Fibroblast of lung (primary cell): ENCODE data around the gene SMC4.

ENCODE experiments used
- CTCF ChIP-seq, 2 donors: IDR thresholded peaks in 1 of 2; conservative IDR thresholded peaks in 1 of 2; 1 replicate in 1 of 2; 2 replicates in 1 of 2; pipeline ENCODE4 v1.5.1; 2011 to 2012; ENCODE audit warnings: low read length in 2 of 2, control low read depth in 1 of 2, inconsistent platforms in 1 of 2, low read depth in 1 of 2, mild to moderate bottlenecking in 1 of 2
- EZH2 ChIP-seq: IDR thresholded peaks from 2 replicates; pipeline ENCODE4 v1.5.1; 2012; ENCODE audit warnings: low read length, control low read depth, mild to moderate bottlenecking; ENCODE audit errors: missing control alignments

GRCh38 chr3:160374925-160375324, 24.5 kb upstream of the SMC4 start:
- TF ChIP-seq CTCF (conservative IDR thresholded peaks at IDR 0.05 in 1 of 2, IDR thresholded peaks at IDR 0.05 in 1 of 2; ENCODE audit: low read depth in 1 of 2, low read length in 2 of 2) = no peak
- TF ChIP-seq EZH2 = no peak
